OCI-LY3 (cell line): Measurements from ENCODE around the gene HSP90B1.

Experiments
- H2AFZ ChIP-seq: fragments of 200-600, 300-600 bp; shearing (Covaris generic); 2 replicates; pipeline ENCODE4 v1.6.0; 2014; ENCODE audit warnings: antibody characterized with exemption, low read depth, low read length
- H3K27ac ChIP-seq: fragments of 200-600, 300-600 bp; sonication (generic); 2 replicates; pipeline ENCODE4 v1.5.1; 2014; ENCODE audit warnings: mild to moderate bottlenecking, low read length, moderate library complexity, mixed read lengths
- H3K27me3 ChIP-seq: fragments of 200-600, 300-600 bp; sonication (generic); 2 replicates; pipeline ENCODE4 v1.6.1; 2014; ENCODE audit warnings: low read depth, low read length, mixed read lengths
- H3K36me3 ChIP-seq: fragments of 200-600, 300-600 bp; sonication (generic); replicated peaks from 2 replicates; pipeline ENCODE3; 2014; ENCODE audit warnings: low read depth, low read length, mixed read lengths
- H3K4me1 ChIP-seq: fragments of 300-600, 200-600 bp; sonication (generic); 2 replicates; pipeline ENCODE4 v1.6.1; 2014; ENCODE audit warnings: low read length, mixed read lengths
- H3K4me2 ChIP-seq: fragments of 200-600, 300-600 bp; sonication (generic); 2 replicates; pipeline ENCODE4 v1.6.1; 2014; ENCODE audit warnings: low read length, mixed read lengths
- H3K4me3 ChIP-seq: fragments of 300-600, 200-600 bp; sonication (generic); 2 replicates; pipeline ENCODE4 v1.5.1; 2014; ENCODE audit warnings: antibody characterized with exemption, mild to moderate bottlenecking, low read length, moderate library complexity
- H3K79me2 ChIP-seq: fragments of 300-600, 200-600 bp; shearing (Covaris generic); 2 replicates; pipeline ENCODE4 v1.6.1; 2014; ENCODE audit warnings: mild to moderate bottlenecking, low read length, mixed read lengths
- H3K9ac ChIP-seq: fragments of 300-600, 200-600 bp; shearing (Covaris generic); 2 replicates; pipeline ENCODE4 v1.6.0; 2014; ENCODE audit warnings: mild to moderate bottlenecking, low read length, moderate library complexity
- H3K9me3 ChIP-seq: fragments of 200-600, 300-600 bp; shearing (Covaris generic); 2 replicates; pipeline ENCODE4 v1.6.1; 2014; ENCODE audit warnings: low read length, mixed read lengths; ENCODE audit not compliant: insufficient read depth
- H4K20me1 ChIP-seq: fragments of 200-600, 300-600 bp; sonication (generic); 2 replicates; pipeline ENCODE4 v1.6.1; 2016; ENCODE audit warnings: low read length, mixed read lengths; ENCODE audit not compliant: insufficient read depth
- EZH2phosphoT487 ChIP-seq: fragments of 200-600 bp; shearing (Covaris generic); IDR thresholded peaks from 2 replicates; pipeline ENCODE4 v1.6.1; 2018; ENCODE audit warnings: antibody characterized with exemption, mixed run types, low read depth
- TF ChIP-seq, protein P1 (sequence below): fragments of 200-600, 300-600 bp; sonication (generic); IDR thresholded peaks from 2 replicates; pipeline ENCODE4 v1.5.1; 2014; ENCODE audit warnings: antibody characterized with exemption, low read length, low read depth

HSP90B1 gene

GRCh38 chr12:103964805-103965204, 34.6 kb downstream of the HSP90B1 start:
- no peak for TF ChIP-seq EZH2phosphoT487
- TF ChIP-seq, protein P1, sequence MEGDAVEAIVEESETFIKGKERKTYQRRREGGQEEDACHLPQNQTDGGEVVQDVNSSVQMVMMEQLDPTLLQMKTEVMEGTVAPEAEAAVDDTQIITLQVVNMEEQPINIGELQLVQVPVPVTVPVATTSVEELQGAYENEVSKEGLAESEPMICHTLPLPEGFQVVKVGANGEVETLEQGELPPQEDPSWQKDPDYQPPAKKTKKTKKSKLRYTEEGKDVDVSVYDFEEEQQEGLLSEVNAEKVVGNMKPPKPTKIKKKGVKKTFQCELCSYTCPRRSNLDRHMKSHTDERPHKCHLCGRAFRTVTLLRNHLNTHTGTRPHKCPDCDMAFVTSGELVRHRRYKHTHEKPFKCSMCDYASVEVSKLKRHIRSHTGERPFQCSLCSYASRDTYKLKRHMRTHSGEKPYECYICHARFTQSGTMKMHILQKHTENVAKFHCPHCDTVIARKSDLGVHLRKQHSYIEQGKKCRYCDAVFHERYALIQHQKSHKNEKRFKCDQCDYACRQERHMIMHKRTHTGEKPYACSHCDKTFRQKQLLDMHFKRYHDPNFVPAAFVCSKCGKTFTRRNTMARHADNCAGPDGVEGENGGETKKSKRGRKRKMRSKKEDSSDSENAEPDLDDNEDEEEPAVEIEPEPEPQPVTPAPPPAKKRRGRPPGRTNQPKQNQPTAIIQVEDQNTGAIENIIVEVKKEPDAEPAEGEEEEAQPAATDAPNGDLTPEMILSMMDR, result no peak
- Histone ChIP-seq H3K79me2 (peaks cover 65% of the 10 kb centered on the region), H3K36me3 (peaks cover 18% of the 10 kb centered on the region), H3K4me3 (peak overlapping the region; percentile 88), H3K9me3 (no peaks in the 10 kb centered on the region), H2AFZ (no peak overlapping the region), H3K27me3 (no peaks in the 10 kb centered on the region), H3K9ac (peak overlapping the region; percentile 98), H3K27ac (peak overlapping the region; percentile 85), H4K20me1 (peaks cover 15% of the 10 kb centered on the region), H3K4me1 (peaks cover 20% of the 10 kb centered on the region), H3K4me2 (peak overlapping the region; percentile 95)

GRCh38 chr12:103965255-103965589, 35.0 kb downstream of the HSP90B1 start:
- Histone ChIP-seq H3K9me3 (no peaks in the 10 kb centered on the region), H3K36me3 (peaks cover 18% of the 10 kb centered on the region), H3K4me1 (peaks cover 16% of the 10 kb centered on the region), H3K27ac (peak overlapping the region; percentile 85), H3K9ac (peak overlapping the region; percentile 98), H3K79me2 (peaks cover 69% of the 10 kb centered on the region), H3K27me3 (no peaks in the 10 kb centered on the region), H4K20me1 (peaks cover 16% of the 10 kb centered on the region), H3K4me2 (peak overlapping the region; percentile 95), H2AFZ (peak overlapping the region; percentile 48; the same call in 1 of the 2 replicates), H3K4me3 (peak overlapping the region; percentile 88)
- TF ChIP-seq, protein P1, result no peak
- TF ChIP-seq EZH2phosphoT487, result no peak

GRCh38 chr12:103965590-103966504, 35.6 kb downstream of the HSP90B1 start, which contains the start of gene TDG:
Gene TDG (plus strand): TSS chr12:103965872. CDS start chr12:103966038, 166 bp downstream.
- H3K4me1 ChIP-seq, result peaks cover 13% of the 10 kb centered on the region
- peak within 1 kb of the TSS; percentile 78; the same call in 1 of the 2 replicates for H2AFZ ChIP-seq
- peak within 1 kb of the TSS; percentile 85 for H3K27ac ChIP-seq
- H4K20me1 ChIP-seq, result peaks cover 16% of the 10 kb centered on the region
- peak within 1 kb of the TSS; percentile 98 for H3K9ac ChIP-seq
- H3K9me3 ChIP-seq, result no peaks in the 10 kb centered on the region
- no peaks in the 10 kb centered on the region for H3K27me3 ChIP-seq
- TF ChIP-seq, protein P1, result no peak
- TF ChIP-seq EZH2phosphoT487, result no peak
- H3K4me3 ChIP-seq, result peak within 1 kb of the TSS; percentile 88
- H3K4me2 ChIP-seq, result peak within 1 kb of the TSS; percentile 95
- peaks cover 18% of the 10 kb centered on the region for H3K36me3 ChIP-seq
- peaks cover 75% of the 10 kb centered on the region for H3K79me2 ChIP-seq

DNA sequence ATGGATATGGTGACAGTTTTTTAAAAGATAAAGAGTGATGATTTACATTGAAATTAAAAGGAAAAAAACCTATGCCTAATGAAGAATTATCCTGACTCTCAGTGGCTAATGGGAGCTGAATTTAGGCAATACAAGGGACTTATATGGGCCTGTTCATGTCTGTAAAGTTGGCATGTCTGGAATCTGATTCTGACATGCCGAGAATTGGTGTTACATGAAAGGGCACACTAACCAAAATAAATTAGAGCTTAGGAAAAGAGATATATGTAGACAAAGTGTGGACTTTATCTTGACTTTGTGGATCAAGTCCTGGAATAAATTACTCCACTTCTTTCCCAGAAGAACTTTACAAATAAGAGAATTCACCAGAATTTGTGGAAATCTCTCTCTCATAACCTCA, 36.5 kb downstream of the HSP90B1 start:
- no peaks in the 10 kb centered on the region for H3K27me3 ChIP-seq
- TF ChIP-seq, protein P1, result no peak
- no peak for TF ChIP-seq EZH2phosphoT487
- no peaks in the 10 kb centered on the region for H3K9me3 ChIP-seq
- peak overlapping the region; percentile 85 for H3K27ac ChIP-seq
- peak overlapping the region; percentile 90 for H3K4me2 ChIP-seq
- H4K20me1 ChIP-seq, result peaks cover 16% of the 10 kb centered on the region
- peaks cover 18% of the 10 kb centered on the region for H3K36me3 ChIP-seq
- peak overlapping the region; percentile 88 for H3K4me3 ChIP-seq
- H3K79me2 ChIP-seq, result peaks cover 84% of the 10 kb centered on the region
- H3K9ac ChIP-seq, result peak overlapping the region; percentile 98
- H3K4me1 ChIP-seq, result peaks cover 13% of the 10 kb centered on the region
- no peak overlapping the region for H2AFZ ChIP-seq
